ENCODE data around the gene WDR62. TPM values are rescaled to one million over a fixed set of nuclear protein-coding genes. Genes with fewer than 3 reads are reported as not detected.

Gene WDR62
- polyA plus RNA-seq, 1 donor from 2014 or later: 0.35 TPM

DNA sequence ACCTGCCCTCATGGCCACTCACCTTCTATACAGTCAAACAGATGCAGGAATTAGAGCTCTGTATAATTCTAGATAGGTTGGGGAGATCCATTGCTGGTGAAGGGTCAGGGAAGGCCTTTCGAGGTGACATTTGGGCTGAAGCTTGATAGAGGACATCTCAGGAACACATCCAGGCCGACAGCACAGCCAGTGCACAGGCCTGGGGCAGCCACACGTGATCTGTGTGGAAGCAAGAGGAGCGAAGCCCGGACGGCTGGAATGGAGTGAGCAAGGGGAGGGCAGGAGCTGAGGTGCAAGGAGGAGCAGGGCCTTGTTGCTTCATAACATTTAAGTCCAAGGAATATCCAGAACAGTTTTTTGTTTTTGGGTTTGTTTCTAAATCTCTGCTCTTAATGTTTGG lies 51.7 kb downstream of the WDR62 start:
- Histone ChIP-seq H3K9me2 (ENCODE audit: insufficient read depth, low read length) (no peaks in the 10 kb centered on the region), H3K9me3 (ENCODE audit: low read length) (no peaks in the 10 kb centered on the region), H3K4me2 (ENCODE audit: low read length) (no peak overlapping the region), H3K36me3 (ENCODE audit: insufficient read depth, low read length) (no peaks in the 10 kb centered on the region), H3K27ac (ENCODE audit: low read length) (no peak overlapping the region), H2AFZ (ENCODE audit: low read depth, low read length) (no peak overlapping the region), H3K79me2 (replicated peaks; ENCODE audit: insufficient read depth, low read length) (no peaks in the 10 kb centered on the region), H3F3A (ENCODE audit: insufficient read depth, low read length, poor library complexity, severe bottlenecking) (no peaks in the 10 kb centered on the region), H3K9ac (ENCODE audit: low read length) (no peak overlapping the region), H3K4me3 (ENCODE audit: low read length) (no peak overlapping the region), H3K27me3 (ENCODE audit: insufficient read depth, low read depth, low read length) (no peaks in the 10 kb centered on the region), H4K20me1 (ENCODE audit: insufficient read depth) (no peaks in the 10 kb centered on the region)
- TF ChIP-seq MXI1 (conservative IDR thresholded peaks at IDR 0.05; ENCODE audit: poor library complexity, severe bottlenecking) (no peak), EZH2 (IDR thresholded peaks at IDR 0.05; ENCODE audit: borderline replicate concordance, insufficient read depth, low read length, poor library complexity, severe bottlenecking) (no peak), REST (IDR thresholded peaks at IDR 0.05; ENCODE audit: borderline replicate concordance) (no peak), SMC3 (conservative IDR thresholded peaks at IDR 0.05; ENCODE audit: poor library complexity) (no peak)

DNA sequence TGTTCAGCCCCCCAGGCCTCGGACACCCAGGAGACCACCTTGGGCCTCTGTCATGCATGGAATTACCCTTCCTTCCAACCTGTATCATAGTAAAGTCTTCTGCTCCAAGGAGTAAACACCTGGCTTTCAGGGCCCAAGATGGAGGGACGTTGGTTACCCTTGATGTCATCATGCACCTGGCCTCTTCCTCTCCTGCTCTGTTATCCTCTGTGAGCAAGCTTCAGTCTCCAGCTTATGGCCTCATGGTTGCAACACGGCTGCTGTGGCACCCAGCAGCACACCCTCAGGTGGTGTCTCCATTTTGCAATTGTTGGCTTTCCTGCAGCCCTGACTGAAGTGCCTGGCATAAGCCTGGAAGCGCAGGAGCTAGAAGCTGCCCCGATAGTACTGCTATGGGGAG lies 52.3 kb downstream of the WDR62 start:
- no peaks in the 10 kb centered on the region for H3K27me3 ChIP-seq (ENCODE audit: insufficient read depth, low read depth, low read length)
- no peak overlapping the region for H2AFZ ChIP-seq (ENCODE audit: low read depth, low read length)
- H3K79me2 ChIP-seq (replicated peaks; ENCODE audit: insufficient read depth, low read length): no peaks in the 10 kb centered on the region
- no peaks in the 10 kb centered on the region for H4K20me1 ChIP-seq (ENCODE audit: insufficient read depth)
- H3K36me3 ChIP-seq (ENCODE audit: insufficient read depth, low read length): no peaks in the 10 kb centered on the region
- H3F3A ChIP-seq (ENCODE audit: insufficient read depth, low read length, poor library complexity, severe bottlenecking): no peaks in the 10 kb centered on the region
- H3K9me3 ChIP-seq (ENCODE audit: low read length): no peaks in the 10 kb centered on the region
- H3K9me2 ChIP-seq (ENCODE audit: insufficient read depth, low read length): no peaks in the 10 kb centered on the region
- no peak overlapping the region for H3K4me2 ChIP-seq (ENCODE audit: low read length)
- H3K4me3 ChIP-seq (ENCODE audit: low read length): no peak overlapping the region
- H3K27ac ChIP-seq (ENCODE audit: low read length): no peak overlapping the region
- H3K9ac ChIP-seq (ENCODE audit: low read length): no peak overlapping the region
- no peak for TF ChIP-seq SMC3 (conservative IDR thresholded peaks at IDR 0.05; ENCODE audit: poor library complexity)

GRCh38 chr19:36108684-36109083 lies 54.0 kb downstream of the WDR62 start:
- TF ChIP-seq SMC3 (conservative IDR thresholded peaks at IDR 0.05; ENCODE audit: poor library complexity) (no peak), MXI1 (conservative IDR thresholded peaks at IDR 0.05; ENCODE audit: poor library complexity, severe bottlenecking) (no peak), TAF1 (IDR thresholded peaks at IDR 0.05; ENCODE audit: low read depth) (no peak), REST (IDR thresholded peaks at IDR 0.05; ENCODE audit: borderline replicate concordance) (no peak), POLR2AphosphoS5 (IDR thresholded peaks at IDR 0.05) (no peak), EP300 (conservative IDR thresholded peaks at IDR 0.05; ENCODE audit: poor library complexity, severe bottlenecking) (no peak), RAD21 (conservative IDR thresholded peaks at IDR 0.05) (no peak), EZH2 (IDR thresholded peaks at IDR 0.05; ENCODE audit: borderline replicate concordance, insufficient read depth, low read length, poor library complexity, severe bottlenecking) (no peak)
- TF ChIP-seq, protein P1, sequence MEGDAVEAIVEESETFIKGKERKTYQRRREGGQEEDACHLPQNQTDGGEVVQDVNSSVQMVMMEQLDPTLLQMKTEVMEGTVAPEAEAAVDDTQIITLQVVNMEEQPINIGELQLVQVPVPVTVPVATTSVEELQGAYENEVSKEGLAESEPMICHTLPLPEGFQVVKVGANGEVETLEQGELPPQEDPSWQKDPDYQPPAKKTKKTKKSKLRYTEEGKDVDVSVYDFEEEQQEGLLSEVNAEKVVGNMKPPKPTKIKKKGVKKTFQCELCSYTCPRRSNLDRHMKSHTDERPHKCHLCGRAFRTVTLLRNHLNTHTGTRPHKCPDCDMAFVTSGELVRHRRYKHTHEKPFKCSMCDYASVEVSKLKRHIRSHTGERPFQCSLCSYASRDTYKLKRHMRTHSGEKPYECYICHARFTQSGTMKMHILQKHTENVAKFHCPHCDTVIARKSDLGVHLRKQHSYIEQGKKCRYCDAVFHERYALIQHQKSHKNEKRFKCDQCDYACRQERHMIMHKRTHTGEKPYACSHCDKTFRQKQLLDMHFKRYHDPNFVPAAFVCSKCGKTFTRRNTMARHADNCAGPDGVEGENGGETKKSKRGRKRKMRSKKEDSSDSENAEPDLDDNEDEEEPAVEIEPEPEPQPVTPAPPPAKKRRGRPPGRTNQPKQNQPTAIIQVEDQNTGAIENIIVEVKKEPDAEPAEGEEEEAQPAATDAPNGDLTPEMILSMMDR (IDR thresholded peaks at IDR 0.05; ENCODE audit: poor library complexity, severe bottlenecking): no peak
- H3K79me2 ChIP-seq (replicated peaks; ENCODE audit: insufficient read depth, low read length): peaks cover under 1% of the 10 kb centered on the region
- H2AFZ ChIP-seq (ENCODE audit: low read depth, low read length): no peak overlapping the region
- H3K4me2 ChIP-seq (ENCODE audit: low read length): no peak overlapping the region
- H3K27me3 ChIP-seq (ENCODE audit: insufficient read depth, low read depth, low read length): no peaks in the 10 kb centered on the region
- no peaks in the 10 kb centered on the region for H3K36me3 ChIP-seq (ENCODE audit: insufficient read depth, low read length)
- no peaks in the 10 kb centered on the region for H4K20me1 ChIP-seq (ENCODE audit: insufficient read depth)
- no peaks in the 10 kb centered on the region for H3K9me3 ChIP-seq (ENCODE audit: low read length)
- no peak overlapping the region for H3K4me3 ChIP-seq (ENCODE audit: low read length)
- no peaks in the 10 kb centered on the region for H3K9me2 ChIP-seq (ENCODE audit: insufficient read depth, low read length)
- no peak overlapping the region for H3K27ac ChIP-seq (ENCODE audit: low read length)
- no peak overlapping the region for H3K9ac ChIP-seq (ENCODE audit: low read length)
- no peaks in the 10 kb centered on the region for H3F3A ChIP-seq (ENCODE audit: insufficient read depth, low read length, poor library complexity, severe bottlenecking)

Measured in neural cell (in vitro differentiated cells).